GM19395 (cell line): ENCODE results near the gene TTC9C.
"Not testable (repeated sequence)": the region's sequence is repeated elsewhere in the genome, so short reads cannot be mapped to it uniquely, and the experiment has no call there.

Source experiments
- ATAC-seq: cut with Tn5 transposase; IDR thresholded peaks from one replicate; pipeline ENCODE4 v1.9.1; 2021; ENCODE audit warnings: mild to moderate bottlenecking, moderate library complexity; ENCODE audit not compliant: unreplicated experiment

TTC9C gene

GRCh38 chr11:62749931-62750330 is 21.6 kb downstream of the TTC9C start:
- not testable (repeated sequence) for ATAC-seq

- no peak for ATAC-seq
These were observed 24.0 kb downstream of the TTC9C start for GRCh38 chr11:62752177-62752785.

- peak; percentile 1 for ATAC-seq
These were observed 24.9 kb downstream of the TTC9C start for GRCh38 chr11:62752994-62753735.

GRCh38 chr11:62753736-62754603 is 25.7 kb downstream of the TTC9C start, which contains the start of gene ZBTB3:
Gene ZBTB3 (minus strand): TSS chr11:62754160. CDS start chr11:62753664, 496 bp downstream.
- ATAC-seq, result peak; percentile 96

GRCh38 chr11:62755086-62755615 is 26.9 kb downstream of the TTC9C start:
- ATAC-seq, result no peak

- no peak for ATAC-seq
These were observed 29.8 kb downstream of the TTC9C start for GRCh38 chr11:62757846-62758788.

- not testable (repeated sequence) for ATAC-seq
These were observed 32.6 kb downstream of the TTC9C start for GRCh38 chr11:62760867-62761227.

GRCh38 chr11:62770778-62771143 is 42.5 kb downstream of the TTC9C start:
- no peak for ATAC-seq

- ATAC-seq, result peak; percentile 83
These were observed 43.1 kb downstream of the TTC9C start, which contains the start of gene TAF6L for GRCh38 chr11:62771144-62772021. Gene TAF6L (plus strand): TSS chr11:62771396. CDS start chr11:62775784, 4,388 bp downstream.

GRCh38 chr11:62774407-62774806 is 46.1 kb downstream of the TTC9C start:
- no peak for ATAC-seq

GRCh38 chr11:62775646-62776045 is 47.4 kb downstream of the TTC9C start:
- no peak for ATAC-seq

- ATAC-seq, result no peak
These were observed 49.1 kb downstream of the TTC9C start for GRCh38 chr11:62777389-62777788.

- ATAC-seq, result no peak
These were observed 50.2 kb downstream of the TTC9C start for GRCh38 chr11:62778441-62778840.

GRCh38 chr11:62782753-62783152 is 54.5 kb downstream of the TTC9C start:
- ATAC-seq, result no peak

GRCh38 chr11:62786318-62787004 is 58.2 kb downstream of the TTC9C start:
- peak; percentile 77 for ATAC-seq

GRCh38 chr11:62787005-62787759 is 58.9 kb downstream of the TTC9C start, which contains the start of gene TMEM179B:
Gene TMEM179B (plus strand): TSS chr11:62787402. CDS start chr11:62787432, 30 bp downstream.
- ATAC-seq, result peak; percentile 65
